Loucy (cell line): ENCODE data around the gene RIMS1.

Source experiments
- H2AFZ ChIP-seq: fragments of 200-600 bp; sonication (generic); 2 replicates; pipeline ENCODE4 v1.6.0; 2016; ENCODE audit warnings: antibody characterized with exemption, mild to moderate bottlenecking, low read length, moderate library complexity
- H3F3A ChIP-seq: fragments of 200-600 bp; 2 replicates; pipeline ENCODE4 v1.6.0; 2016; ENCODE audit warnings: antibody characterized with exemption, low read depth, mild to moderate bottlenecking
- H3K27me3 ChIP-seq: fragments of 200-600 bp; sonication (generic); 2 replicates; pipeline ENCODE4 v1.6.1; 2014; ENCODE audit warnings: low read length, mild to moderate bottlenecking; ENCODE audit not compliant: insufficient read depth, poor library complexity, severe bottlenecking
- H3K36me3 ChIP-seq: fragments of 200-600 bp; sonication (generic); 2 replicates; pipeline ENCODE4 v1.6.1; 2016; ENCODE audit warnings: low read length; ENCODE audit not compliant: insufficient read depth
- H3K4me1 ChIP-seq: fragments of 200-600 bp; sonication (generic); 2 replicates; pipeline ENCODE4 v1.5.1; 2014; ENCODE audit warnings: low read length, mild to moderate bottlenecking; ENCODE audit not compliant: insufficient read depth, poor library complexity, severe bottlenecking
- H3K4me2 ChIP-seq: fragments of 200-600 bp; sonication (generic); 2 replicates; pipeline ENCODE4 v1.6.0; 2014; ENCODE audit warnings: antibody characterized with exemption, low read length, low read depth, mild to moderate bottlenecking; ENCODE audit not compliant: poor library complexity, severe bottlenecking
- H3K4me3 ChIP-seq: fragments of 200-600 bp; sonication (generic); 2 replicates; pipeline ENCODE4 v1.5.1; 2014; ENCODE audit warnings: low read length, mild to moderate bottlenecking, mixed read lengths; ENCODE audit not compliant: poor library complexity, severe bottlenecking
- H3K79me2 ChIP-seq: fragments of 200-600 bp; sonication (generic); 2 replicates; pipeline ENCODE4 v1.6.1; 2014; ENCODE audit warnings: low read length; ENCODE audit not compliant: insufficient read depth
- H3K9ac ChIP-seq: fragments of 200-600 bp; sonication (generic); 2 replicates; pipeline ENCODE4 v1.6.0; 2014; ENCODE audit warnings: mild to moderate bottlenecking, low read depth, low read length, moderate library complexity; ENCODE audit not compliant: poor library complexity, severe bottlenecking
- H3K9me2 ChIP-seq: fragments of 200-600 bp; sonication (generic); replicated peaks from 2 replicates; pipeline ENCODE4 v1.6.1; 2016; ENCODE audit warnings: low read depth, low read length, mixed read lengths
- H3K9me3 ChIP-seq: fragments of 200-600 bp; sonication (generic); 2 replicates; pipeline ENCODE4 v1.6.1; 2014; ENCODE audit warnings: mild to moderate bottlenecking, antibody characterized with exemption, low read length, low read depth; ENCODE audit not compliant: insufficient read depth
- H4K20me1 ChIP-seq: fragments of 200-600 bp; sonication (generic); 2 replicates; pipeline ENCODE4 v1.6.0; 2014; ENCODE audit warnings: antibody characterized with exemption, low read length, mild to moderate bottlenecking; ENCODE audit not compliant: insufficient read depth, poor library complexity, severe bottlenecking
- CTCF ChIP-seq: fragments of 200-600 bp; sonication (generic); conservative IDR thresholded peaks from 2 replicates; pipeline ENCODE4 v1.5.1; 2014; ENCODE audit warnings: mild to moderate bottlenecking, antibody characterized with exemption, low read length
- EZH2phosphoT487 ChIP-seq: fragments of 200-600 bp; IDR thresholded peaks from 2 replicates; pipeline ENCODE4 v1.6.1; 2018; ENCODE audit warnings: antibody characterized with exemption, mild to moderate bottlenecking, moderate library complexity, borderline replicate concordance

The RIMS1 gene

GRCh38 chr6:72348926-72349325, 462.6 kb downstream of the RIMS1 start:
- no peak overlapping the region for H3K9ac ChIP-seq
- H2AFZ ChIP-seq = no peak overlapping the region
- TF ChIP-seq EZH2phosphoT487 = no peak
- no peak for TF ChIP-seq CTCF
- no peaks in the 10 kb centered on the region for H3K27me3 ChIP-seq
- H3F3A ChIP-seq = no peaks in the 10 kb centered on the region
- no peaks in the 10 kb centered on the region for H4K20me1 ChIP-seq
- H3K36me3 ChIP-seq = no peaks in the 10 kb centered on the region
- no peak overlapping the region for H3K4me2 ChIP-seq
- H3K4me3 ChIP-seq = no peak overlapping the region
- H3K4me1 ChIP-seq = no peaks in the 10 kb centered on the region
- no peaks in the 10 kb centered on the region for H3K9me2 ChIP-seq
- no peaks in the 10 kb centered on the region for H3K79me2 ChIP-seq
- H3K9me3 ChIP-seq = no peaks in the 10 kb centered on the region

- no peak for TF ChIP-seq EZH2phosphoT487
- TF ChIP-seq CTCF = no peak
- H3K4me3 ChIP-seq = no peak overlapping the region
- no peaks in the 10 kb centered on the region for H3K79me2 ChIP-seq
- H3K27me3 ChIP-seq = no peaks in the 10 kb centered on the region
- H4K20me1 ChIP-seq = no peaks in the 10 kb centered on the region
- H3K9me3 ChIP-seq = no peaks in the 10 kb centered on the region
- no peak overlapping the region for H2AFZ ChIP-seq
- H3F3A ChIP-seq = no peaks in the 10 kb centered on the region
- no peaks in the 10 kb centered on the region for H3K9me2 ChIP-seq
- H3K9ac ChIP-seq = no peak overlapping the region
- no peak overlapping the region for H3K4me2 ChIP-seq
- no peaks in the 10 kb centered on the region for H3K4me1 ChIP-seq
- H3K36me3 ChIP-seq = no peaks in the 10 kb centered on the region
Measured at GRCh38 chr6:72350296-72350881, 464.0 kb downstream of the RIMS1 start.

GRCh38 chr6:72363844-72364740, 477.7 kb downstream of the RIMS1 start:
- Histone ChIP-seq H3K79me2 (no peaks in the 10 kb centered on the region), H3K4me3 (no peak overlapping the region), H3K4me2 (no peak overlapping the region), H3K9ac (no peak overlapping the region), H3K4me1 (no peaks in the 10 kb centered on the region), H4K20me1 (no peaks in the 10 kb centered on the region), H3K27me3 (no peaks in the 10 kb centered on the region), H3K9me2 (no peaks in the 10 kb centered on the region; the same call in 1 of the 2 replicates), H3F3A (no peaks in the 10 kb centered on the region), H3K36me3 (no peaks in the 10 kb centered on the region), H3K9me3 (no peaks in the 10 kb centered on the region), H2AFZ (no peak overlapping the region)
- TF ChIP-seq CTCF = no peak
- no peak for TF ChIP-seq EZH2phosphoT487
